ENCODE results near the gene SCG3. TPM values are rescaled to one million over a fixed set of nuclear protein-coding genes. Genes with fewer than 3 reads are reported as not detected.
A peak's percentile ranks its signal among the peaks of the same experiment; 100 is the strongest.
"Not testable (repeated sequence)": the region's sequence is repeated elsewhere in the genome, so short reads cannot be mapped to it uniquely, and the experiment has no call there.

SCG3 gene
- total RNA-seq, 3 donors from 2014 or later: 0.33 TPM; not detected in 2

DNA sequence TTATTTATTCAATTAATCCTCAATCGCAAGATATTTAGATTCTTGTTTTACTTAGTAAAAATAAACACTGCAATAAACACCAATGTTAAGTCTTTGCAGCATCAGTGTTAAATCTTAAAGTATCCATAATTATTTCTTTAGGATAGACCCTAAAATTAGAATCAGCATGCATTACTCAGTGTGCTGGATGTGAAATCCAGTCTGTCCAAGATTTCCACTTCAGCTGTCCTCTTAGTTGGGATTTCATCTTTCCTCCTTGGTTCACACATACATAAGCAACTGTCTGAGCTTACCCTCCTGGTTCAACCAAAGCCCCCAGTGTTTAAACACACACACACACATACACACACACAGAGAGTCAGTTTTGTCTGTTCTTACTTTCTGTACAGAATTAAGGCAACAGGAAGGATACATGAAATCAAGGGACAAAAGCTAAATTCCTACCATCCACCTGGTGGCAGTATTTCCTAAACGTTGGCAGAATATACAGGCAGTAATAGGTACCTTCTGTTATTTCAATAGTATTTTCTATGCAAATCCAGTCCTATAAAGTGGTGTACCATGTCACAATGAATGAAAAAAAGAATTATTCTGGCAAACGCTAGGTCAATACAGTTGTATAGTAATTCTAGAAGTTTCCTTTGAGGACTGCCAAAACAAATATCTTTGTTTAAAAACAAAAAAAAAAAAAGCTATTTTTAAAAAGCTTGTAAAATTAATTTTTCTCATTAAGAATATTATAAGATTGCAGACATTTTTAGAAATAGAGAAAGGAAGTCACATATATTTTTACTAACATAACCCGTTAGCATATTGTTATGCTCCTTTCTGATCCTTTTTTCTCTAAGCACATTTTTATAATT, 31.4 kb upstream of the SCG3 start:
- intact Hi-C loops (cut with DNase I; ENCODE audit: low total_unique reads): no loop called here
- no peak for DNase-seq (ENCODE audit: low spot score in 2 of 2)

DNA sequence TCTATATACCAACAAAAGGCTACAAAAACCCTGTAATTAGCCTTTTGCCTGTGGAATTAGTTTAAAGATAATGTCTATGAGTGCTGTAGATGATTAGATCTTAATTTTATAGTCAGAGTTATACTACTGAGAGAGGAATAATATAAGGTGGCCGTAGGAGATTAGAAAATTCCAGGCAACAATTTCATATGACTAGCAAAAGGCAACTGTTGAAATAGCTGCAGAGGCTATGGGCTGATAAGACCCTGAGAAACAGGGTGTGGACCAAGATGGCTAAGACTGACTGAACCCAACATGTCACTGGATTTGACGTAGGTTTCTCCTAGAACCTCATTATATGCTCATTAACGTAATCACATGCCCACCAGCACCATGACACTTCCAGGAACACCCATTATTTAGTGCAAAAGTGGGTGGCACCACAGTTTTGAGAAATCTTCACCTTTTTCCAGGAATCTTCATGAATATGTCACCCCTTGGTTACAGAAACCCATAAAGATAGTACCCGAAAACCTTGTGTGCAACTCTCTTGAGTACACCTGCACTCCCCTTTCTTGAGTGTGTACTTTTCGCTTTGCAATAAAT, 29.1 kb upstream of the SCG3 start:
- no peak for DNase-seq (ENCODE audit: low spot score in 2 of 2)
- Histone ChIP-seq H3K4me3 (no peak overlapping the region), H3K27ac (no peak overlapping the region), H3K4me1 (no peaks in the 10 kb centered on the region), H3K9me3 (no peaks in the 10 kb centered on the region), H3K27me3 (no peaks in the 10 kb centered on the region), H3K36me3 (no peaks in the 10 kb centered on the region)
- TF ChIP-seq POLR2AphosphoS5 (IDR thresholded peaks at IDR 0.05) (no peak), POLR2A (IDR thresholded peaks at IDR 0.05) (no peak)
- TF ChIP-seq, protein P1, sequence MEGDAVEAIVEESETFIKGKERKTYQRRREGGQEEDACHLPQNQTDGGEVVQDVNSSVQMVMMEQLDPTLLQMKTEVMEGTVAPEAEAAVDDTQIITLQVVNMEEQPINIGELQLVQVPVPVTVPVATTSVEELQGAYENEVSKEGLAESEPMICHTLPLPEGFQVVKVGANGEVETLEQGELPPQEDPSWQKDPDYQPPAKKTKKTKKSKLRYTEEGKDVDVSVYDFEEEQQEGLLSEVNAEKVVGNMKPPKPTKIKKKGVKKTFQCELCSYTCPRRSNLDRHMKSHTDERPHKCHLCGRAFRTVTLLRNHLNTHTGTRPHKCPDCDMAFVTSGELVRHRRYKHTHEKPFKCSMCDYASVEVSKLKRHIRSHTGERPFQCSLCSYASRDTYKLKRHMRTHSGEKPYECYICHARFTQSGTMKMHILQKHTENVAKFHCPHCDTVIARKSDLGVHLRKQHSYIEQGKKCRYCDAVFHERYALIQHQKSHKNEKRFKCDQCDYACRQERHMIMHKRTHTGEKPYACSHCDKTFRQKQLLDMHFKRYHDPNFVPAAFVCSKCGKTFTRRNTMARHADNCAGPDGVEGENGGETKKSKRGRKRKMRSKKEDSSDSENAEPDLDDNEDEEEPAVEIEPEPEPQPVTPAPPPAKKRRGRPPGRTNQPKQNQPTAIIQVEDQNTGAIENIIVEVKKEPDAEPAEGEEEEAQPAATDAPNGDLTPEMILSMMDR (IDR thresholded peaks at IDR 0.05): no peak
- intact Hi-C loops (cut with DNase I; ENCODE audit: low total_unique reads): no loop called here

More for the DNA sequence above, 31.4 kb upstream of the SCG3 start:
- no peak overlapping the region for H3K27ac ChIP-seq
- no peaks in the 10 kb centered on the region for H3K4me1 ChIP-seq
- no peak for TF ChIP-seq POLR2A (IDR thresholded peaks at IDR 0.05)
- TF ChIP-seq, protein P1 (IDR thresholded peaks at IDR 0.05): peak; percentile 47 to 78 (median 77)
- H3K9me3 ChIP-seq: no peaks in the 10 kb centered on the region
- H3K4me3 ChIP-seq: no peak overlapping the region
- H3K27me3 ChIP-seq: no peaks in the 10 kb centered on the region
- no peaks in the 10 kb centered on the region for H3K36me3 ChIP-seq

DNA sequence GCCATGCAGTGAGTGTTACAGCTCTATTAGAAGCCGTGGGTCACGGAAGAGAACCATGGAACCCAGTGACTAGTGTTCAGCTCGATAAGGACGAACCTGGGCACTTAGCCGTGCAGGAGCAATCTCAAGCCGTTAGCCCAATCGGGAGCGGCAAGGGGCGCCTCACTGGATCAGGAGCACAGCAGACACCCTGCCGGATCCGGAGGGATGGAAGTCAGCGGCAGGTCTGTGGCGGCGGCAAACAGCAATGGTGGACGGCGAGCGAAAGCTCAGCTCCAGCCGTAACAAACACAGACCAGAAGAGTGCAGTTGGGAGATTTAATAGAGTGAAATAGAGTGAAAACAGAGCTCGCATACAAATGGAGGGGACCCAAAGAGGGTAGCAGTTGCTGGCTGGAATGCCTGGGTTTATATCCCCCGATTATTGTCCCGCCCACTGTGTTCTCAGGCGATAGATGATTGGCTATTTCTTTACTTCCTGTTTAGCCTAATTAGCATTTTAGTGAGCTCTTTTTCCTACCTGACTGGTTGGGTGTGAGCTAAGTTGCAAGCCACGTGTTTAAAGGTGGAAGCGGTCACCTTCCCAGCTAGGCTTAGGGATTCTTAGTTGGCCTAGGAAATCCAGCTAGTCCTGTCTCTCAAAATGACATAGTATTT, 25.8 kb upstream of the SCG3 start:
- not testable (repeated sequence) for DNase-seq (ENCODE audit: low spot score in 2 of 2)

DNA sequence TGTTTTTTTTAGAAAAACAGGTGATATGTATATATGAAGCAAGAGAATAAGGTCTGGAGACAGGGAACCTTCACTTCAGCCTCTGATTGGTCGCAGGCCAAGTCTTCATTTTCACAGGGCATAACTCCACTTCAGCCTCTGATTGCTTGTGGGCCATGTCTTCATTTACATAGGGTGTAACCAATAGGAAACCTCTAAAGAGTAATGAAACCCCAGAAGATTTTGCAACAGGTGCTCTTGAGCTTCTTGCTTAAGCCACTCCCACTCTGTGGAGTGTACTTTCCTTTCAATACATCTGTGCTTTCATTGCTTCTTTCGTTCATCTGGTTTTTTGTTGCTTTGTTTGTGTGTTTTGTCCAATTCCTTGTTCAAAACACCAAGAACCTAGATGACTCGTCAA, 22.6 kb upstream of the SCG3 start:
- no peak for DNase-seq (ENCODE audit: low spot score in 2 of 2)
- intact Hi-C loops (cut with DNase I; ENCODE audit: low total_unique reads): no loop called here
- no peaks in the 10 kb centered on the region for H3K9me3 ChIP-seq
- no peak overlapping the region for H3K4me3 ChIP-seq
- no peaks in the 10 kb centered on the region for H3K27me3 ChIP-seq
- no peak overlapping the region for H3K27ac ChIP-seq
- no peaks in the 10 kb centered on the region for H3K4me1 ChIP-seq
- no peaks in the 10 kb centered on the region for H3K36me3 ChIP-seq
- TF ChIP-seq POLR2AphosphoS5 (IDR thresholded peaks at IDR 0.05) (no peak), POLR2A (IDR thresholded peaks at IDR 0.05) (no peak)
- TF ChIP-seq, protein P1 (IDR thresholded peaks at IDR 0.05): no peak

More for the DNA sequence above, 25.8 kb upstream of the SCG3 start:
- H3K4me3 ChIP-seq; H3K36me3 ChIP-seq; H3K27me3 ChIP-seq; H3K27ac ChIP-seq; H3K9me3 ChIP-seq; intact Hi-C loops (cut with DNase I; ENCODE audit: low total_unique reads); H3K4me1 ChIP-seq: not testable (repeated sequence)

DNA sequence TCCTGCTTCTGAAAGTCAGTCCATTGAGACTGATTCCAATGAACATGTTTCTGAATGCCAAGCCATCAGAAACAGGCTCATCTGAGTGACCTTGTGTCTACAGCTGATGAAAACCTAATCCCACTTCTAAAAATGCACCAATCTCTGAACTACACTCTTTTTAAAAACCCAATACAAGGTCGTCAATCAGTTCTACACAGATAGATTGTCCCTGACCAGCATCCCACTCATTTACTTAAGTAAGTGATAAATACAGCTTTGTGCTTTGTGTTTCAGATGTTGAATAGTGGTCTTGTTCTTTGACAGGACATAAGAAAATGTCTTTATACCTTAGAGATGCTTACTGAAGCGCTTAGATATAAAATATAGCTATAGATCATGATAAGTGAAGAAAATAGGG, 20.2 kb upstream of the SCG3 start:
- no peak for DNase-seq (ENCODE audit: low spot score in 2 of 2)
- Histone ChIP-seq H3K27ac (no peak overlapping the region), H3K9me3 (no peaks in the 10 kb centered on the region), H3K4me1 (no peaks in the 10 kb centered on the region), H3K36me3 (no peaks in the 10 kb centered on the region), H3K27me3 (no peaks in the 10 kb centered on the region), H3K4me3 (no peak overlapping the region)
- intact Hi-C loops (cut with DNase I; ENCODE audit: low total_unique reads): no loop called here
- TF ChIP-seq POLR2A (IDR thresholded peaks at IDR 0.05): no peak
- TF ChIP-seq, protein P1 (IDR thresholded peaks at IDR 0.05): no peak
